Measurements from ENCODE around the gene HOXB4.

Gene HOXB4

GRCh38 chr17:48621410-48622392 lies 43.6 kb upstream of the HOXB4 start:
- Histone ChIP-seq H3K36me3 (ENCODE audit: control insufficient read depth, insufficient read depth, low read length) (no peaks in the 10 kb centered on the region), H3K27ac (ENCODE audit: insufficient read depth, low read depth, low read length, poor library complexity, severe bottlenecking) (no peak overlapping the region), H3K9me3 (ENCODE audit: control insufficient read depth, low read length) (no peaks in the 10 kb centered on the region), H3K4me3 (ENCODE audit: insufficient read depth, low read depth, low read length) (no peak overlapping the region), H3K4me1 (ENCODE audit: control insufficient read depth, insufficient read depth, low read length) (peaks cover 12% of the 10 kb centered on the region), H3K27me3 (ENCODE audit: control insufficient read depth, insufficient read depth, low read length, poor library complexity, severe bottlenecking) (peaks cover 100% of the 10 kb centered on the region)
- WGBS, 2 experiments, result 7 to 9% methylated on average over 41 of the region's 41 CpGs

GRCh38 chr17:48620461-48621139 lies 42.5 kb upstream of the HOXB4 start:
- H3K27ac ChIP-seq (ENCODE audit: insufficient read depth, low read depth, low read length, poor library complexity, severe bottlenecking), result no peak overlapping the region
- no peaks in the 10 kb centered on the region for H3K9me3 ChIP-seq (ENCODE audit: control insufficient read depth, low read length)
- H3K4me1 ChIP-seq (ENCODE audit: control insufficient read depth, insufficient read depth, low read length), result peaks cover 7% of the 10 kb centered on the region
- H3K4me3 ChIP-seq (ENCODE audit: insufficient read depth, low read depth, low read length), result no peak overlapping the region
- H3K27me3 ChIP-seq (ENCODE audit: control insufficient read depth, insufficient read depth, low read length, poor library complexity, severe bottlenecking), result peaks cover 100% of the 10 kb centered on the region
- H3K36me3 ChIP-seq (ENCODE audit: control insufficient read depth, insufficient read depth, low read length), result no peaks in the 10 kb centered on the region
- WGBS, 2 experiments, result 6 to 9% methylated on average over 6 of the region's 6 CpGs

DNA sequence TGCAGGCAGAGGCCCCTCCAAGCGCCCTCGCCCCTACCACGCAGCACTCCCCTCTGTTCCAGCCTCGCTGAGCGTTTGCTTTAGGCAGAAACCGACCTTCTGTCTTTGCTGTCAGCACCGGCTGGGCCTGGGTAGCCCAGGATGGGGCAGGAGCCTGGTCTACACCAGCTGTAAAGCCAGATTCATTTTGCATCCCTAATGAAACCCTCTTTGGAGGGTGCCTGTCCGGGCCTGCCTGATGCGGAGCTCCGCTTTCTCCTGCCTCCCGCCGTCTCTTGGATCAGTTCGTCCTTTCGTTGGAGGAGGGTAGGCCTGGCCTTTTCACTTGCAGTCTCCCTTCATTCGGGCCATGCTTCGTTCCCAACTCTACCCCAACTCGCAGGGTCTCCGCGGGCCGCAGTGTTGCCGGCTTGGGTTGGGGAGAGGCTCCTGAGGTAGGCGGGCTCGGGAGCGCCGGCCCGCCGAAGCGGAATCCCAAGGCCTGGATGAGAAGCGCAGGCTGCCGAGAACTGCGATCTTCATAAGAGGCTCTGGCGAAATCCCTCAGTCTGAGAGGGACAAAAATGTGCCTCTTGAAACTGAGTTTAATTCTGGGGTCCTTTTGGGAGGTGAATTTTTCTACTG lies 41.8 kb upstream of the HOXB4 start:
- H3K36me3 ChIP-seq (ENCODE audit: control insufficient read depth, insufficient read depth, low read length), result no peaks in the 10 kb centered on the region
- WGBS, 2 experiments, result 2 to 3% methylated on average over 32 of the region's 32 CpGs
- H3K27me3 ChIP-seq (ENCODE audit: control insufficient read depth, insufficient read depth, low read length, poor library complexity, severe bottlenecking), result peaks cover 100% of the 10 kb centered on the region
- no peaks in the 10 kb centered on the region for H3K9me3 ChIP-seq (ENCODE audit: control insufficient read depth, low read length)
- no peak overlapping the region for H3K4me3 ChIP-seq (ENCODE audit: insufficient read depth, low read depth, low read length)
- H3K27ac ChIP-seq (ENCODE audit: insufficient read depth, low read depth, low read length, poor library complexity, severe bottlenecking), result no peak overlapping the region
- H3K4me1 ChIP-seq (ENCODE audit: control insufficient read depth, insufficient read depth, low read length), result peaks cover 7% of the 10 kb centered on the region

- H3K27me3 ChIP-seq (ENCODE audit: control insufficient read depth, insufficient read depth, low read length, poor library complexity, severe bottlenecking), result peaks cover 100% of the 10 kb centered on the region
- H3K4me3 ChIP-seq (ENCODE audit: insufficient read depth, low read depth, low read length), result no peak overlapping the region
- WGBS, 2 experiments, result 5 to 6% methylated on average over 23 to 25 of the region's 25 CpGs
- H3K36me3 ChIP-seq (ENCODE audit: control insufficient read depth, insufficient read depth, low read length), result no peaks in the 10 kb centered on the region
- peaks cover 7% of the 10 kb centered on the region for H3K4me1 ChIP-seq (ENCODE audit: control insufficient read depth, insufficient read depth, low read length)
- H3K27ac ChIP-seq (ENCODE audit: insufficient read depth, low read depth, low read length, poor library complexity, severe bottlenecking), result no peak overlapping the region
- H3K9me3 ChIP-seq (ENCODE audit: control insufficient read depth, low read length), result no peaks in the 10 kb centered on the region
Measured at GRCh38 chr17:48618256-48618896, 40.2 kb upstream of the HOXB4 start.

DNA sequence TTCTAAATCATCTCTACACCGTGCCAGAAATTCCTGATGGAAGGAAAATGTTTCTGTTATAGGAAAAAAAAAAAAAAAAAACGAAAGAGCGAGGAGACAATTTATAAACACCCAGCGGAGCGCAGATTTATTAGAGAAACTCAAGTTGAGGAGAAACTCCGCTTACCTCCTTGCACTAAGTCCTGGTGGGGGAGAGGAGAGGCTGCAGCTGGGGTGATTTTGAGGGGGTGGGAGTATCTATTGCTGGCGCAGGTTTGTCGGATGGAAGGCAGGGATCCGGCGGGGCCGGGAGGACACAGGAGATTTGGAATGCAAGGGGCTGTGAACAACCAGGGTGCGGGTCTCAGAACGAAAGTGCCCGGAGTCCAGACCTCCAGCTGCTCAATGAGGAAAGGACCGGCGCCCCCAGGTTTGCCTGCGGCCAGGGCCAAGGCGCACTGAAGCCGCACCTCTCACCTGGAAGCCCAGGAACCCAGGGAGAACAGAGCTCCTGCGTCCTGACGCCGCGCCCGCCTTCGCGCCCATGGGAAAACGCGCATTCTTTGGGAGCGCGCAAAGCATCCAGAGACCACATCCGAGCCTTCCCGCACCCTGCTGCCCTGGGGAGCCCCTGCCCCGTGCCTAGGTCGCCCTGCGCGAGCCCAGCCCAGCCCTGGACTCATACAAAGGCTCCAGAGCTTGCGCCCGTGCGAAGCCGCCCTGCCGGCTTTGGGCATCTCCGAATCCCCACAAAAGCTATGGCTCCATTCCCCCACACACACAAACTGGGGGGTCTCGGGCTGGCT lies 39.5 kb upstream of the HOXB4 start:
- H3K27ac ChIP-seq (ENCODE audit: insufficient read depth, low read depth, low read length, poor library complexity, severe bottlenecking), result no peak overlapping the region
- H3K4me1 ChIP-seq (ENCODE audit: control insufficient read depth, insufficient read depth, low read length), result peaks cover 7% of the 10 kb centered on the region
- 5 to 6% methylated on average over 41 to 43 of the region's 43 CpGs for WGBS, 2 experiments
- no peaks in the 10 kb centered on the region for H3K9me3 ChIP-seq (ENCODE audit: control insufficient read depth, low read length)
- peaks cover 100% of the 10 kb centered on the region for H3K27me3 ChIP-seq (ENCODE audit: control insufficient read depth, insufficient read depth, low read length, poor library complexity, severe bottlenecking)
- no peaks in the 10 kb centered on the region for H3K36me3 ChIP-seq (ENCODE audit: control insufficient read depth, insufficient read depth, low read length)
- no peak overlapping the region for H3K4me3 ChIP-seq (ENCODE audit: insufficient read depth, low read depth, low read length)

- H3K27me3 ChIP-seq (ENCODE audit: control insufficient read depth, insufficient read depth, low read length, poor library complexity, severe bottlenecking), result peaks cover 100% of the 10 kb centered on the region
- no peaks in the 10 kb centered on the region for H3K9me3 ChIP-seq (ENCODE audit: control insufficient read depth, low read length)
- H3K36me3 ChIP-seq (ENCODE audit: control insufficient read depth, insufficient read depth, low read length), result no peaks in the 10 kb centered on the region
- H3K27ac ChIP-seq (ENCODE audit: insufficient read depth, low read depth, low read length, poor library complexity, severe bottlenecking), result no peak overlapping the region
- H3K4me3 ChIP-seq (ENCODE audit: insufficient read depth, low read depth, low read length), result no peak overlapping the region
- WGBS, 2 experiments, result 9 to 12% methylated on average over 15 of the region's 15 CpGs
- peaks cover 7% of the 10 kb centered on the region for H3K4me1 ChIP-seq (ENCODE audit: control insufficient read depth, insufficient read depth, low read length)
Measured at GRCh38 chr17:48616717-48617470, 38.7 kb upstream of the HOXB4 start.

- Histone ChIP-seq H3K4me1 (ENCODE audit: control insufficient read depth, insufficient read depth, low read length) (peaks cover 7% of the 10 kb centered on the region), H3K9me3 (ENCODE audit: control insufficient read depth, low read length) (no peaks in the 10 kb centered on the region), H3K36me3 (ENCODE audit: control insufficient read depth, insufficient read depth, low read length) (no peaks in the 10 kb centered on the region), H3K27me3 (ENCODE audit: control insufficient read depth, insufficient read depth, low read length, poor library complexity, severe bottlenecking) (peaks cover 100% of the 10 kb centered on the region), H3K4me3 (ENCODE audit: insufficient read depth, low read depth, low read length) (no peak overlapping the region), H3K27ac (ENCODE audit: insufficient read depth, low read depth, low read length, poor library complexity, severe bottlenecking) (no peak overlapping the region)
- 10 to 13% methylated on average over 17 of the region's 17 CpGs for WGBS, 2 experiments
Measured at GRCh38 chr17:48615963-48616716, 38.0 kb upstream of the HOXB4 start.

GRCh38 chr17:48615047-48615962 lies 37.2 kb upstream of the HOXB4 start, which contains the start of gene HOXB8:
Gene HOXB8 (minus strand): TSS chr17:48615292. CDS start chr17:48614704, 588 bp downstream.
- no peak within 1 kb of the TSS for H3K27ac ChIP-seq (ENCODE audit: insufficient read depth, low read depth, low read length, poor library complexity, severe bottlenecking)
- 8 to 9% methylated on average over 36 to 39 of the region's 41 CpGs for WGBS, 2 experiments
- no peak within 1 kb of the TSS for H3K4me3 ChIP-seq (ENCODE audit: insufficient read depth, low read depth, low read length)
- H3K9me3 ChIP-seq (ENCODE audit: control insufficient read depth, low read length), result no peaks in the 10 kb centered on the region
- H3K27me3 ChIP-seq (ENCODE audit: control insufficient read depth, insufficient read depth, low read length, poor library complexity, severe bottlenecking), result peaks cover 100% of the 10 kb centered on the region
- H3K4me1 ChIP-seq (ENCODE audit: control insufficient read depth, insufficient read depth, low read length), result peaks cover 11% of the 10 kb centered on the region
- no peaks in the 10 kb centered on the region for H3K36me3 ChIP-seq (ENCODE audit: control insufficient read depth, insufficient read depth, low read length)

Data from ectodermal cell (in vitro differentiated cells).